ENCODE data around the gene TMEM219.

GRCh38 chr16:29988346-29989075 lies 26.6 kb downstream of the TMEM219 start:
- no peak for TF ChIP-seq CTCF (IDR thresholded peaks at IDR 0.05; ENCODE audit: insufficient read depth, low read length, poor library complexity, severe bottlenecking)
- no peak for TF ChIP-seq EZH2phosphoT487 (conservative IDR thresholded peaks at IDR 0.05; ENCODE audit: low read length)
